GM21526 (cell line): Measurements from ENCODE around the gene ZNF57.
A peak's percentile ranks its signal among the peaks of the same experiment; 100 is the strongest.
"Not testable (repeated sequence)": the region's sequence is repeated elsewhere in the genome, so short reads cannot be mapped to it uniquely, and the experiment has no call there.

Experiments used
- ATAC-seq: cut with Tn5 transposase; IDR thresholded peaks from one replicate; pipeline ENCODE4 v1.9.1; 2021; ENCODE audit warnings: moderate library complexity; ENCODE audit not compliant: unreplicated experiment, low FRiP score

ZNF57 gene

DNA sequence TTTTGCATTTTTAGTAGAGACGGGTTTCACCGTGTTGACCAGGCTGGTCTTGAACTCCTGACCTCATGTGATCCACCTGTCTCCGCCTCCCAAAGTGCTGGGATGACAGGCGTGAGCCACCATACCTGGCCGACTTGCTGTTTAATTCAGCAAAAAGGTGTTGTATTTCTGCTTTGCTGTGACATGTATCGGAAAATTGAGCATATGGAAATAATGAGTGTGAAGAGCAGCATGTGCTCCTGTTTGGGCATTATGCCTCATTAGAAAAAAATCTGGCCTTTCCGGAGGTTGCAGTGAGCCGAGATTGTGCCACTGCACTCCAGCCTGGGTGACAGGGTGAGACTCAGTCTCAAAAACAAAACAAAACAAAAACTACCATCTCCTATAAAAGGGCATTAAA is 10.2 kb upstream of the ZNF57 start:
- not testable (repeated sequence) for ATAC-seq

DNA sequence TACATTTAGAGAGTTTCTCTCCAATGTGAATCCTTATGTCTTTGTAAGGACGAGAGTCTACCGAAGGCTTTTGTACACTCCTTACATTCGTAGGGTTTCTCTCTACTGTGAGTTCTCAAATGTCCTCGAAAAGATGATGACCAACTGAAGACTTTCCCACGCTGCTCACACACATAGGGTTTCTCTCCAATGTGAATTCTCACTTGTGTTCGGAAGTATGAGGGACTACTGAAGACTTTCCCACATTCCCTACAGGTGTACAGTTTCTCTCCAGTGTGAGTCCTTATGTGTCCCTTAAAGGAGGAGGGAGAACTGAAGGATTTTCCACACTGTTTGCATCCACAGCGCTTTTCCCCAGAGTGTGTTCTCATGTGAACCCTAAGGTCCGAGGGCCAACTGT is 4.0 kb upstream of the ZNF57 start:
- no peak for ATAC-seq

DNA sequence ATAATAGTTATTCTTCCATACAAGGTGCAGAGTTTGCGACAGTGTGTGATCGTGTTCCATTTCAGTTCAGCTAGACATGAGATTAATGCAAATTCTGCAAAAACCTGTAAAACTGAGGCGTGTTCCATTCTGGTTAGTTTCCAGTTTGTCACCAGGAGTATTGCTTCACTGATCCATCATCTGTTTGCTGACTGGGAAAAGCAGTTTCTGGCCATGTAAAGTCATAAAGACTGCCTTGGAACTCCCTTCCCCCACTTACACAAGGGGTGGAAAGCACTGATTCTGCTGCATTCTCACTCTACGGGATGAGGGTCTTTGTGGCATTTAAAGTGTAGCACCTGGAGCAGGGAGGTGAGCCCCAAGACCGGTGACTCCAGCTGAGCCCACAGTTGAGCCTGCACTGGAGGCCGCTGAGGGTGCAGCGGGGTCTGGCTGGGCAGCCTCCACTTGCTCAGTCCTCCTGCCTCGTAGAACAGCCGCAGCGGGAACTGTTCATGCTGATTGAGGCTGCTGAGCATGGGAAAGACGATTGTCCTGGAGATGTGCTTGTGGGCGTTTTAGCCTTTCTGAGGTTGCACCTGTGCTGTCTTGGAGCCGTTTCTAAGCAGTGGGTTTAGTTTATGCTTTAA is 2.0 kb downstream of the ZNF57 start:
- ATAC-seq: no peak

DNA sequence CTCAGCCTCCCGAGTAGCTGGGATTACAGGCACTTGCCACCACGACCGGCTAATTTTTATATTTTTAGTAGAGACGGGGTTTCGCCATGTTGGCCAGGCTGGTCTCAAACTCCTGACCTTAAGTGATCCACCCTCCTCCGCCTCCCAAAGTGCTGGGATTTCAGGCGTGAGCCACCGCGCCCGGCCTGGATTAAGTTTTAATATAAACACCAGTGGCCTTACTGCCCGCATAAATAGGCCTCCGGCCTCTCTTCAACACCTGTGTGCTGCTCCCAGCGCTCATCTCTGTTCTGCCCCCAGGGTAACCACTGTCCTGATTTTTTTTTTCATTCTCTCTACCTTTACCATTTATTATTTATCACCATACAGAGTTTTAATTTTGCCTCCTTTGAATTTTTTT is 2.6 kb downstream of the ZNF57 start:
- ATAC-seq: not testable (repeated sequence)

DNA sequence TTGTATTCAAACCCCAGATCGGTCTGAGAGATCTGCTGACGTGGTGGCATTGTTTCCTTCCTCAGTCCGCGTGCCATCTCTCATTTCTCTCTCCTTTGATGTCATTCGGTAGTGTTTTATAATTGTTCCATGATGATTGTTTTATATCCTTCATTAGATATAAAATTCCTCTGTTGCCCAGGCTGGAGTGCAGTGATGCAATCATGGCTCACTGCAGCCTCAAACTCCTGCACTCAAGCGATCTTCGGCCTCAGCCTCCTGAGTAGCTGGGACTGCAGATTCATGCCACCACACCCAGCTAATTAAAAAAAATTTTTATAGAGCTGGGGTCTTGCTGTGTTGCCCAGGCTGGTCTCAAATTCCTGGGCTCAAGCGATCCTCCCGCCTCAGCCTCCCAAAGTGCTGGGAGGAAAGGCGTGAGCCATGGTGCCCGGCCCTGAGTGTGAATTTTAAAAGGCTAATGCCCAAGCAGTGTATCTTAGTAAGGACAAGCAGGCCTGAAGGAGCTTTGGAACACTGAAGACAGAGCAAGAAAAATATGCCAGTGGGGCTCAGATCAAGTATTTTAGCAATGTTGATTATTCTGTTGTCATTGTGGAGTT is 5.3 kb downstream of the ZNF57 start:
- ATAC-seq: no peak

DNA sequence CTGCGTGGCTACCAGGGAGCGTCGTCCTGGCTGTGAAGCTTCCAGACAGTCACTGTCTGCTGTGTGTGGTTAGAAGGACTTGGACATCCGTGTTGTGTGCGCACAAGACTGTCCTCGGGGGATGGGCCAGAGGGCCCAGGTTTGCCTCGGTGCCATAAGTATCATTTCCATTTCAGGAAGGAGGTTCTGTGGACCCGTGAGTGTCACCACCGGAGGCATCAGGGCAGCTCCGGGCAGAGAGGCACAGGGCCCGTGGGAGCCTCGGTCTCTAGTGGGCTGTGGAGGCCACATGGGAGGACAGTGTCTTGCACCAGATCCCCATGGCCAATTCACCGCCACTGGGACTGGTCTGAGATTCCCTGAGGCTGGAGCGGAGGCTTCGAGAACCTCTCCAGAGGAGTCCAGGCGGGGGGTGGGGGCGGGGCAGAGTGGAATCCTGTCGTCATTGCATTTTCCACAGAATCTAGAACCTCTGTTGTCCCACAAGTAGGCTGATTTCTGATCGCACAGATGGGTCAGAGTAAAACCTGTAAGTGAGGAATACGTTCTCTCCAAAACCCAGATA is 6.0 kb downstream of the ZNF57 start:
- ATAC-seq: no peak

DNA sequence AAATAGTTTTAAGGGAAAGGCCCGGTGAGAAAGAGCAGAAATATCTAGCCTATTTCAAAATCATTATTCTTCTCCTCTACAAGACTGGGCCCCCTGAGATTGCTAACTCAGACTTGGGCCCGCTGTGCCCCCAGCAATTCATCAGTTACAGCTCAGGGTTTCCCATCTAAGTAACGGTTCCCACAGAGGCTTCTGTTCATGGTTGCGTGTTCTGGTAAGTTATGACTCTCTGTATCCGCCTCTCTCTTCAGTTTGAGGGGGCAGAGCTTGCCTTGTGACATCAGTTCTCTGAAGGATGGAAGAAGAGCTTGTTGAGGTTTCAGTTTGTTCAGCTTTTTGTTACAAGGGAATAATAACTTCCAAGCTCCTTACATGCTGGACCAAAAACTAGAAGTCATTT is 11.6 kb downstream of the ZNF57 start:
- ATAC-seq: no peak

DNA sequence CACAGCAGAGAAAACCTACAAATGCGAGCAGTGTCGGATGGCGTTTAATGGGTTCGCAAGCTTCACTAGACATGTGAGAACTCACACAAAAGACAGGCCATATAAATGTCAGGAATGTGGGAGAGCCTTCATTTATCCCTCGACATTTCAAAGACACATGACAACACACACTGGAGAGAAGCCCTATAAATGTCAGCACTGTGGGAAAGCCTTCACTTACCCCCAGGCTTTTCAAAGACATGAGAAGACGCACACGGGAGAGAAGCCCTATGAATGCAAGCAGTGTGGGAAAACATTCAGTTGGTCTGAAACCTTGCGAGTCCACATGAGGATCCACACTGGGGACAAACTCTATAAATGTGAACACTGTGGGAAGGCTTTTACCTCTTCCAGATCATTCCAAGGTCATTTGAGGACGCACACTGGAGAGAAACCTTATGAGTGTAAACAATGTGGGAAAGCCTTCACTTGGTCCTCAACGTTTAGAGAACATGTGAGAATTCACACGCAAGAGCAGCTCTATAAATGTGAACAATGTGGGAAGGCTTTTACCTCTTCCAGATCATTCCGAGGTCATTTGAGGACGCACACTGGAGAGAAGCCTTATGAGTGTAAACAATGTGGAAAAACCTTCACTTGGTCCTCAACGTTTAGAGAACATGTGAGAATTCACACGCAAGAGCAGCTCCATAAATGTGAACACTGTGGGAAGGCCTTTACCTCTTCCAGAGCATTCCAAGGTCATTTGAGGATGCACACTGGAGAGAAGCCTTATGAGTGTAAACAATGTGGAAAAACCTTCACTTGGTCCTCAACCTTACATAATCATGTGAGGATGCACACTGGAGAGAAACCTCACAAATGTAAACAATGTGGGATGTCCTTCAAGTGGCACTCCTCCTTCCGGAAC is 16.8 kb downstream of the ZNF57 start:
- no peak for ATAC-seq

DNA sequence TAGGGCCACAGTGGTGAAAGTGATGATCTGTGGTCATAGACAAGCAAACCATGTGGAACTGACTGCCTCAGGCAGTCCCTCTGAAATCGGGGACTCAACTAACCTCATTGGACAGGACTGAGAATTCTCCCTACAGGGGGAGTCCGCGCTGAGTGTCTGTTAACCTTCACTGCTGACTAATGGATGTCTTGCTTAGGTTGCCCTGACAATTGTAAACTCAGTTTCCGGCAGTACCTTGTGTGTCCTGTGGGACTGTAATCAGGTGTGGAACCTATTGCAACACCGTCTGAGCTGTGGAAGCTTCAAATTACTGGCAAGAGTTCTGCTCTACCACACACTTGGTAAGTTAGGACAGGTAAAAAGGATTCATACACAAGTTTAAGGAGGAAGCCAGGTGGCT is 22.3 kb downstream of the ZNF57 start:
- ATAC-seq: no peak

DNA sequence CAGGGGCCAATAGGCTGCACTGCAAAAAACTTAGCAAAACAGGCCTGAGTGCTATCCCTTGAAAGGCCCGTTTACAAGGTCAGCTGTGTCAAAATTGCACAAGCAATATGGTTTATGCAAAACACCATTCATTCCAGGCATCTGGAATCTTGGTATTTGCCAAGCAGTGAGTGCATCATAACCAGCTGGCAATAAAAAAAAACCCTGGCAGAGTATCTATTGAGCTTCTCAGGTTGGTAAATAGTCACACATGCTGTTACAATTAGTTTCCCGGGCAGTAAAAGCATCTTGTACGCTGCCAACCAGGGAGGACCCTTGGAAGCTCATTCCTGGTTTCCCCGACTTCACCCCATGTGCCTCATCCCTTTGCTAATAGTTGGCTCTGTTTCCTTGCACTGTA is 22.8 kb downstream of the ZNF57 start:
- ATAC-seq: no peak

DNA sequence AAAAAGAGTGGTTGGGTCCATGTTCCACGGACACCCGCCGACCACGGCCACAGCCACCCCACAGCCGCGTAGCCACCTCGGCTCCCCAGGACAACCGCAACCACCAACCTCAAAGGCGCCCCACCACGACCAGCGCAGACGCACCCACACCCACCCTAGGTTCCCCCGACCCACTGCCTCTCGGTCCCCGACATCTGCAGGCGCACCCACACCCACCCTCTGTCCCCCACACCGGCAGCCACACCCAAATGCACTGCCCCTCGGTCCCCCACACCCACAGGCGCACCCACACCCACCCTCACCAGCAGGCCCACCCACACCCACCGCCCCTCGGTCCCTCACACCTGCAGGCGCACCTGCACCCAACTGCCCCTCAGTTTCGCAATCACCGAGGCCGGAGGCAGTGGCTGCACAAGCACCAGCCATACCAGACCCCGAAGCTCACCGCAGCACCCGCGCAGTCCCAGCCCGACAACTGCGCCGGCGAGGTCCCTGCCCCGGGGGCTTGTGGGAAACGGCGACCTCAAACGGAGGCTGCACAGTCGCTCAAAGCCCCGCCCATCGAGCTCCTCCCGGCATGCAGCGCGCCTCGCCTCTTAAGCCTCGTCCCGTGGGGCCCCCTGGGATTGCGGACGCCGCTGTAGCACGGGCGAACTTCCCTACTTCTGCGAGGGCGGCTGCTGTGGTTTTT is 25.8 kb downstream of the ZNF57 start:
- no peak for ATAC-seq

DNA sequence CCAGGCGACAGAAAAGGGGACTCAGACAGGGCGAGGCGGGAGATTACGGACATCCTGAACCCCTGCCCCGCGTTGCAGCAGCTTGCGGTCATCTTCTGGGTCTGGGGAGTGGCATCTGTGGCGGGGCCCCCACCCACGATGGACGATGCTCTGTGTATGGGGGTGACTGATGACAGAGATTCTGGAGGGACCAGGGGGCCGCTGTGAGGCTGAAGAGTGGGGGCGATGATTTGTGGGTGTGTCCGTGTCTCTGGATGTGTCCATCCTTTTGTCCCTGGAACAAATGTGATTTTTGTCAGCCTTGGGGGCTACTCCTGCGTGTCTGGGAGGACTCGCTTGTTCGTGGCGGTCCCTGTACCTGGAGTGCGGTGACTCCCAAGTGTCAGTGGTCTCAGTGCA is 26.3 kb downstream of the ZNF57 start:
- ATAC-seq: no peak

DNA sequence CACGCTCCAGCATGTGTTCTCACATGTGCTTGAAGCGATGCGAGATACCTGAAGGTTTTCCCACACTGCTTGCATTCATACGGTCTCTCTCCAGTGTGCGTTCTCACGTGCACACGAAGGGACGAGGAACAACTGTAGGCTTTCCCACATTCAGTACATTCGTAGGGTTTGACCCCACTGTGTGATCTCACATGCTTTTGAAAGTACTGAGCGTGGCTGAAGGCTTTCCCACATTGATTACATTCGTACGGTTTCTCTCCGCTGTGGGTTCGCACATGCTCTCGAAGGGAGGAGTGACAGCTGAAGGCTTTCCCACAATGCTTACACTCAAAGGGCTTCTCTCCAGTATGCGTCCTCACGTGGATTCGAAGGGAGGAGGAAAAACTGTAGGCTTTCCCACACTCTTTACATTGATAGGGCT is 32.8 kb downstream of the ZNF57 start:
- no peak for ATAC-seq

DNA sequence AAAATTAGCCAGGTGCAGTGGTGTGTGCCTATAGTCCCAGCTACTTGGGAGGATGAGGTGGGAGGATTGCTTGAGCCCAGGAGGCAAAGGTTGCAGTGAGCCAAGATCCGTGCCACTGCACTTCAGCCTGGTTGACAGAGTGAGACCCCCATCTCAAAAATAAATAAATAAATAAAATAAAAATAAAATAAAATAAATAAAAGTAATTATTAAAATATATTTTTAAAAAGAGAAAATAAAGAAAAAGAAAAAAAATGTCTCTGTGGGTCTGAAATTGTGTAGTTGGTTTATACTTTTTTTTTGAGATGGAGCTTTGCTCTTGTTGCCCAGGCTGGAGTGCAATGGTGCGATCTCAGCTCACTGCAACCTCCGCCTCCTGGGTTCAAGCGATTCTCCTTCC is 35.1 kb downstream of the ZNF57 start:
- not testable (repeated sequence) for ATAC-seq

DNA sequence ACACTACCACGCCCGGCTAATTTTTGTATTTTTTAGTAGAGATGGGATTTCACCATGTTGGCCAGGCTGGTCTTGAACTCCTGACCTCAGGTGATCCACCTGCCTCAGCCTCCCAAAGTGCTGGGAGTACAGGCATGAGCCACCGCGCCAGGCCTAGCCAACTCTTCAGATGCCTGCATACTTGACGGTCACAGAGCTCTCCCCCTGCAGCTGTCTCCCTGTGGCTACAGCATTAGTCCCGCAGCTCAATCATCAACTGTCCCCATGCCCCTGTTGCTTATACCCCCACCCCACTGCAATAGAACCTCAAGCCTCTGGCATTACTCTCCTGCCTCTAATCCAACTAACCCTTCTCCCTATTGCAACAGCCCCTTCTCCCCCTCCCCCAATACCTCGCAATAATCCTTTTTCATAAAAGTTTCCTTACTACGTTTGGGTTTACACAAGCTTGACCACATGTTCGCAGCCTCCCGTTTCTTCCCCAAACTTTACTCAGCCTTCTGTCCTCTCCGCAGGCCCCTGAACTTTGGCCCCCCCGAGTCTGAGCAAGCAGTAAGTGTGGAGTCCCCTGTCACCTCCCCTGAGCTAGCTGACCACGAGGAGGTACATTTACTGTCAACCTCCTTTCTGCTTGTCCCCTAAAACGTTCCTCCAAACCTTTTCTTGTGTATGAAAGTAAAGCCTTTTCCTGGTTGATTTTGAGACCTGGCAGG is 42.4 kb downstream of the ZNF57 start:
- ATAC-seq: no peak

DNA sequence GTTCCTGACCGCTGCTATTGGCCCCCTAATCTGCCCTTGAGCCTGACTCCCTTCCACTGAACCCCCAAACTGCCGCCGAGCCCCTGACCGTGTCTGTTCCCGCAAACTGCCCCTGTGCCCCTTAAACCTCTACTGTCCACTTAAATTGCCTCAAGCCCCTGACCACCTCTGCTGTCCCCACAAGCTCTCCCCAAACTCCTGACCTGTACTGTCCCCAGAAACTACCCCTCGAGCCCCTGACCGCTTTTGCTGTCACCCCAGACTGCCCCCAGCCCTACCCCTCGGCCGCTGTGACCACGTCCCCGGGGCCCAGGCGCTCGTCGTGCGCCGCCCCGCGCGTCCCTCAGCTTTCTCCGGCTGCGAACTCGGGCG is 43.7 kb downstream of the ZNF57 start:
- no peak for ATAC-seq

DNA sequence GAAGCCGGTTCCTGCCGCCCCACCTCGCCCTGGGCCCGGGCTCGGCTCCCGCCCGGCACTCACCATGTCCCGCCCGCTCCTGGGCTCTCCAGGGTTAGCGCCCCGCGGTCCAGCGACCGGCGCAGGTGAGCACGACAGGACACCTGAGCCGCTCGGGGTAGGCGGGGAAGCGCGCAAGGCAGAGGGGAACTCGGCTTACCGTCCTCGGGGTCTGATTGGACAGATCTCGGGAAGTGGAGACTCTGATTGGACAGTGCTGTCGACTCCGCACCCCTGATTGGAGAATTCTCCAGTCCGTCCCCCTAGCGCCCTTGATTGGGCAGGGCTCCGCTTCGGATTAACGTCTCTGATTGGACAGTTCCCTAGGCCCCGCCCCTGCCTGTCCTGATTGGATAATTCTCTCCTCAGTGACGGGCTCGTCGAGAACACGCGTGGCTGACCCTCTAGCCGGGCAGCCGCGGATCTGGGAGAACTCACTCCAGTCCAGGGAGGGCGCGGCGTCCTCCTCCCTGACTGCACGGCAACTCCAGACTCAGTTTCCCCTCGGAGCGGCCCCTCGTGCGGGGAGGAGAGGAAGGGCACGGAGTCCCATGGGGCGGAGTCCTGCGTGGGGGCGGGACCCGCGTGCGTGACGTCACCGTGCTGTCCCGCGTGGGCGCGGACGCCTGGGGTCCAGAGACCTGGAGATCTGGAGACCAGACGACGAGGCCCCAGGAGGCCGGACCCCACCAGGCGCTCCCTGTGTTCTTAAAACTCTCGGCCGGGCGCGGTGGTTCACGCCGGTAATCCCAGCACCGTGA is 44.2 kb downstream of the ZNF57 start, which contains the start of gene ZNF77:
ZNF77 (minus strand) TSS at position 197 of the 800 bp plus-strand sequence; CDS start at position 66, 131 bp downstream.
- ATAC-seq: peak; percentile 86

DNA sequence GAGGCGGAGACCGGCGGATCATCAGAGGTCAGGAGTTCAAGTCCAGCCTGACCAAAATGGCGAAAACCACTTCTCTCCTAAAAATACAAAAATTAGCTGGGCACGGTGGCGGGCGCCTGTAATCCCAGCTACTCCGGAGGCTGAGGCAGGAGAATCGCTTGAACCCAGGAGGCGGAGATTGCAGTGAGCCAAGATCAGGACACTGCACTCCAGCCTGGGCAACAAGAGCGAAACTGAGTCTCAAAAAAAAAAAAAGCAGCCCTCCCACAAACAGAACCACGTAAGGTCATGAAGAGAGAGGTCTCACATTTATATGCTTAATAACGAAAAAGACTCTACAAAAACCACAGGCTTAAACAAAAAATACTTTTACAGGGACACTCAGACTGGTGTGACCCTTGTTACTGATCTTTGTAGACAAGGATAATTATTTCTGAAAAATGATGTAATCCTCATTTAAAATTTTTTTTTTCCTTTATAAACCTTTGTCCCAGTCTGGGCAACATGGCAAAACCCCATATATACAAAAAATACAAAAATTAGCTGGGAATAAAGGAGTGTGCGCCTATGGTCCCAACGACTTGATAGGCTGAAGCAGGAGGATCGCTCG is 45.0 kb downstream of the ZNF57 start:
- ATAC-seq: no peak

DNA sequence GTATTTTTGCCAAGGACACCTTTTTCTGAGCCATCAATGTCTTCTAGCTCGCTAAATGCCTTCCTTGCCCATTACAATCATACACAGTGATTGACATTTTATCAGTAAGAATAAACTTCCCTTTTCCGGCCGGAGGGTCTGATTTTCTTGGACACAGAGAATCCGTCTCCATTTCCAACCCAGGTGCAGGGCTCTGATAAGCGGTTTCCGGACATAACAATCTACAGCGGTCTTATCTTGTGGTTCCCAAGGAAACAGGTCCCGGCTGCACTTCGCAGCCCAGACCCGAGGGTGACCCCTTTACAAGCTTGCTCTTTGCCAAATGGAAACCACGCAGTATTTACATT is 49.2 kb downstream of the ZNF57 start:
- ATAC-seq: peak; percentile 2
